GM18520 (cell line): Measurements from ENCODE around the gene PPP1R13B.
"Not testable (repeated sequence)": the region's sequence is repeated elsewhere in the genome, so short reads cannot be mapped to it uniquely, and the experiment has no call there.

ENCODE experiments used
- ATAC-seq: cut with Tn5 transposase; IDR thresholded peaks from one replicate; pipeline ENCODE4 v1.9.1; 2021; ENCODE audit not compliant: unreplicated experiment

The PPP1R13B gene

GRCh38 chr14:103702497-103703432 lies 144.6 kb downstream of the PPP1R13B start:
- no peak for ATAC-seq

- no peak for ATAC-seq
Measured at GRCh38 chr14:103702095-103702494, 145.3 kb downstream of the PPP1R13B start.

GRCh38 chr14:103700753-103701490 lies 146.5 kb downstream of the PPP1R13B start:
- ATAC-seq: no peak

GRCh38 chr14:103699901-103700752 lies 147.2 kb downstream of the PPP1R13B start:
- no peak for ATAC-seq

- ATAC-seq: no peak
Measured at GRCh38 chr14:103699261-103699661, 148.1 kb downstream of the PPP1R13B start.

GRCh38 chr14:103698380-103699260 lies 148.8 kb downstream of the PPP1R13B start:
- ATAC-seq: no peak

GRCh38 chr14:103697603-103698379 lies 149.6 kb downstream of the PPP1R13B start:
- no peak for ATAC-seq

- ATAC-seq: no peak
Measured at GRCh38 chr14:103697206-103697602, 150.2 kb downstream of the PPP1R13B start.

GRCh38 chr14:103696466-103697071 lies 150.8 kb downstream of the PPP1R13B start:
- no peak for ATAC-seq

- ATAC-seq: no peak
Measured at GRCh38 chr14:103696070-103696402, 151.3 kb downstream of the PPP1R13B start.

GRCh38 chr14:103695296-103696069 lies 151.9 kb downstream of the PPP1R13B start:
- ATAC-seq: no peak

- ATAC-seq: no peak
Measured at GRCh38 chr14:103694572-103695026, 152.8 kb downstream of the PPP1R13B start.

GRCh38 chr14:103693515-103693914 lies 153.9 kb downstream of the PPP1R13B start:
- no peak for ATAC-seq

GRCh38 chr14:103692871-103693270 lies 154.5 kb downstream of the PPP1R13B start:
- ATAC-seq: no peak

- ATAC-seq: no peak
Measured at GRCh38 chr14:103692159-103692558, 155.2 kb downstream of the PPP1R13B start.

GRCh38 chr14:103691655-103692054 lies 155.7 kb downstream of the PPP1R13B start:
- not testable (repeated sequence) for ATAC-seq

- no peak for ATAC-seq
Measured at GRCh38 chr14:103690332-103690731, 157.0 kb downstream of the PPP1R13B start.
